Breast epithelium (tissue), 4 donors: ENCODE measurements around the gene NMUR1. TPM values are rescaled to one million over a fixed set of nuclear protein-coding genes. Genes with fewer than 3 reads are reported as not detected.
A peak's percentile ranks its signal among the peaks of the same experiment; 100 is the strongest.

Source experiments
- DNase-seq, 2 donors: peaks; one replicate each; pipeline ENCODE4 v3.0.0-alpha.2; 2019; ENCODE audit warnings: low spot score in 2 of 2
- H3K27ac ChIP-seq, 2 donors: fragments of 200-600 bp; sonication (generic) in 1 of 2; one replicate each; pipeline ENCODE4 v1.5.1; 2016 to 2019; ENCODE audit warnings: mild to moderate bottlenecking in 1 of 2
- H3K27me3 ChIP-seq, 2 donors: fragments of 200-600 bp; sonication (generic) in 1 of 2; one replicate each; pipeline versions ENCODE4 v1.5.1 to v1.6.0; 2017 to 2019; ENCODE audit warnings: control low read depth in 1 of 2, mild to moderate bottlenecking in 1 of 2
- H3K36me3 ChIP-seq: fragments of 200-600 bp; one replicate; pipeline ENCODE4 v1.5.1; 2019
- H3K4me1 ChIP-seq, 2 donors: fragments of 200-600 bp; sonication (generic); one replicate each; pipeline ENCODE4 v1.5.1; 2016 to 2019; ENCODE audit warnings: control low read depth in 1 of 2
- H3K4me3 ChIP-seq, 3 donors: fragments of 200-600 bp; sonication (generic); 1 replicate in 2 of 3; 2 replicates in 1 of 3; pipeline ENCODE4 v1.5.1; 2016 to 2019; ENCODE audit warnings: mild to moderate bottlenecking in 3 of 3, moderate library complexity in 2 of 3
- H3K9me3 ChIP-seq, 2 donors: fragments of 200-600 bp; sonication (generic) in 1 of 2; one replicate each; pipeline ENCODE4 v1.5.1; 2016 to 2019; ENCODE audit warnings: control low read depth in 1 of 2
- POLR2A ChIP-seq: fragments of 450-650 bp; IDR thresholded peaks from one replicate; pipeline ENCODE4 v1.6.1; 2016; ENCODE audit warnings: antibody characterized with exemption, mild to moderate bottlenecking, moderate library complexity
- POLR2AphosphoS5 ChIP-seq, 3 donors: sonication (generic); formaldehyde crosslinking; IDR thresholded peaks; one replicate each; pipeline ENCODE4 v1.6.1; 2017; ENCODE audit warnings: antibody characterized with exemption in 3 of 3
- intact Hi-C: fragments of 100-400 bp; cut with DNase I; formaldehyde crosslinking; loops from one replicate; pipeline ENCODE4 v1.15.1; 2023; ENCODE audit warnings: low total_unique reads
- total RNA-seq, 3 donors: library from RNA; depleted of rRNA; stranded (reverse); fragments of >200 nt; gene quantifications; one replicate each; pipeline ENCODE4 v1.1.0, GENCODE V29; 2016
- TF ChIP-seq, protein P1 (sequence below), 3 donors: fragments of 450-650 bp; IDR thresholded peaks; one replicate each; pipeline ENCODE4 v1.5.1; 2016 to 2017; ENCODE audit warnings: antibody characterized with exemption in 3 of 3, mild to moderate bottlenecking in 3 of 3, moderate library complexity in 3 of 3

Gene NMUR1
- total RNA-seq, 3 donors from 2014 or later: under 0.01 to 3.8 TPM; not detected in 1

GRCh38 chr2:231486851-231487596 lies 43.2 kb downstream of the NMUR1 start:
- intact Hi-C loops: no loop called here
- H3K27ac ChIP-seq: no peak overlapping the region

DNA sequence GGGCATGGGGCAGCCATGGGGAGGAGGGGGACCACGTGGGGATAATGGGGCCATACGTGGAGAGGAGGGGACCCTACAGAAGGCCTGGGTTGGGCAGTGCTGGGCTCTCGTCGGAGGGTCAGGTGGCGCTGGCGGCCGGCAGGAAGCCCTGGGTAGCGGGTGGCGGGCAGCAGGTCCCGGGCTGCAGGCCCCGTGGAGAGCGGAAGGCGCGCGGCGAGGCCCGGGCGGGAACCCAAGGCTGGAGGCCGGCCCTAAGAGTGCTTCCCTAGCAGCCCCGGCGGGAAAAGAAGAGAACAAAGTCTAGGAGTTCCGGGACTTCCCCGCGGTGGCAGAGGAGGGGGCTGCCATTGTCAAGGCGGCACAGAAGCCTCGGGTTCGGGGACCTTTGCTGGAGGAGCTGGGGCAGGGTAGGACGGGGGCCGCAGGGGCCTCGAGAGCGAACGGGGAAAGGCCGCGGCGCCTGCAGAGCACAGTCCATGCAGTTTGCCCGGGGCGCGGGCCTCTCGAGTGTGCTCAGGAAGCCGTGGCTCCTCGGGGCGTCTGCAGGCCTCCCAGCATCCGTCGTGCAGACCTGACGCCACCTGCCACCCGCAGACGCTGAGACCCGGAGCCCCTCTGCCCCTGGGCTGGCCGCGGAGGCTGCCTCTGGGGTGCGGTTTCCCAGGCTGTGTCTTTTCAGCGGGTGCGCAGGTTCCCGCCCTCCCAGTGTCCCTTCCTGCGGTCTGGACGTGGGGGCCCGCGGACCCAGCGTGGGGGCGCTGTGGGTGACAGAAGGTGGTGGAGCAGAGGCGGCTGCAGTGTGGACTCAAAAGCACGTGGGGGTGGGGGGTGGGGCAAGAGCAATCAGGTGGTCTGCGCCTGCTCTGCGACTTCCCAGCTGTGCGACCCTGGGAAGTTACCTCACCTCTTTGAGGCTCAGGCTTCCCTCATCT lies 46.6 kb downstream of the NMUR1 start:
- Histone ChIP-seq H3K36me3 (no peaks in the 10 kb centered on the region), H3K9me3 (no peaks in the 10 kb centered on the region), H3K27ac (peak overlapping the region; percentile 87), H3K27me3 (no peaks in the 10 kb centered on the region), H3K4me3 (peak overlapping the region; percentile 57 to 70 (median 61)), H3K4me1 (no peaks in the 10 kb centered on the region)
- TF ChIP-seq, protein P1, sequence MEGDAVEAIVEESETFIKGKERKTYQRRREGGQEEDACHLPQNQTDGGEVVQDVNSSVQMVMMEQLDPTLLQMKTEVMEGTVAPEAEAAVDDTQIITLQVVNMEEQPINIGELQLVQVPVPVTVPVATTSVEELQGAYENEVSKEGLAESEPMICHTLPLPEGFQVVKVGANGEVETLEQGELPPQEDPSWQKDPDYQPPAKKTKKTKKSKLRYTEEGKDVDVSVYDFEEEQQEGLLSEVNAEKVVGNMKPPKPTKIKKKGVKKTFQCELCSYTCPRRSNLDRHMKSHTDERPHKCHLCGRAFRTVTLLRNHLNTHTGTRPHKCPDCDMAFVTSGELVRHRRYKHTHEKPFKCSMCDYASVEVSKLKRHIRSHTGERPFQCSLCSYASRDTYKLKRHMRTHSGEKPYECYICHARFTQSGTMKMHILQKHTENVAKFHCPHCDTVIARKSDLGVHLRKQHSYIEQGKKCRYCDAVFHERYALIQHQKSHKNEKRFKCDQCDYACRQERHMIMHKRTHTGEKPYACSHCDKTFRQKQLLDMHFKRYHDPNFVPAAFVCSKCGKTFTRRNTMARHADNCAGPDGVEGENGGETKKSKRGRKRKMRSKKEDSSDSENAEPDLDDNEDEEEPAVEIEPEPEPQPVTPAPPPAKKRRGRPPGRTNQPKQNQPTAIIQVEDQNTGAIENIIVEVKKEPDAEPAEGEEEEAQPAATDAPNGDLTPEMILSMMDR (IDR thresholded peaks at IDR 0.05): no peak
- no peak for TF ChIP-seq POLR2AphosphoS5 (IDR thresholded peaks at IDR 0.05)
- TF ChIP-seq POLR2A: no peak
- intact Hi-C loops: no loop called here
- peak; percentile 22 to 58 for DNase-seq

More at GRCh38 chr2:231486851-231487596, 43.2 kb downstream of the NMUR1 start:
- Histone ChIP-seq H3K36me3 (no peaks in the 10 kb centered on the region), H3K4me1 (no peaks in the 10 kb centered on the region), H3K4me3 (no peak overlapping the region), H3K9me3 (no peaks in the 10 kb centered on the region), H3K27me3 (no peaks in the 10 kb centered on the region)
- TF ChIP-seq, protein P1 (IDR thresholded peaks at IDR 0.05): no peak
- TF ChIP-seq POLR2A (no peak), POLR2AphosphoS5 (IDR thresholded peaks at IDR 0.05) (no peak)
- no peak for DNase-seq

GRCh38 chr2:231482806-231483391 lies 47.3 kb downstream of the NMUR1 start:
- Histone ChIP-seq H3K9me3 (no peaks in the 10 kb centered on the region), H3K4me3 (peak overlapping the region; percentile 57 to 70 (median 61)), H3K27ac (peak overlapping the region; percentile 87), H3K27me3 (no peaks in the 10 kb centered on the region), H3K36me3 (no peaks in the 10 kb centered on the region), H3K4me1 (no peaks in the 10 kb centered on the region)
- intact Hi-C loops: no loop called here
- peak; percentile 49 to 81 for DNase-seq
- peak; percentile 21 to 67 (median 33) for TF ChIP-seq POLR2AphosphoS5 (IDR thresholded peaks at IDR 0.05)
- TF ChIP-seq POLR2A: no peak
- TF ChIP-seq, protein P1 (IDR thresholded peaks at IDR 0.05): peak; percentile 75 to 86 (median 82)

GRCh38 chr2:231480781-231481180 lies 49.5 kb downstream of the NMUR1 start:
- no peaks in the 10 kb centered on the region for H3K36me3 ChIP-seq
- TF ChIP-seq POLR2AphosphoS5 (IDR thresholded peaks at IDR 0.05) (no peak), POLR2A (no peak)
- TF ChIP-seq, protein P1 (IDR thresholded peaks at IDR 0.05): no peak
- no peaks in the 10 kb centered on the region for H3K4me1 ChIP-seq
- intact Hi-C loops: no loop called here
- no peaks in the 10 kb centered on the region for H3K9me3 ChIP-seq
- H3K27me3 ChIP-seq: no peaks in the 10 kb centered on the region
- no peak overlapping the region for H3K4me3 ChIP-seq
- H3K27ac ChIP-seq: no peak overlapping the region
- DNase-seq: no peak
